ENCODE data around the gene SH3YL1. TPM values are rescaled to one million over a fixed set of nuclear protein-coding genes. Genes with fewer than 3 reads are reported as not detected.

The SH3YL1 gene
- total RNA-seq, 1 donor from 2014 or later = 55.5 TPM

- DNase-seq (ENCODE audit: extremely low spot score, unreplicated experiment) = no peak
- no peaks in the 10 kb centered on the region for H3K36me3 Mint-ChIP-seq (ENCODE audit: unreplicated experiment)
- peaks cover 5% of the 10 kb centered on the region for H3K9me3 Mint-ChIP-seq (ENCODE audit: unreplicated experiment)
- H3K27me3 Mint-ChIP-seq (ENCODE audit: unreplicated experiment) = peaks cover 2% of the 10 kb centered on the region
- H3K27ac Mint-ChIP-seq (ENCODE audit: unreplicated experiment) = no peak overlapping the region
- H3K4me3 Mint-ChIP-seq (ENCODE audit: unreplicated experiment) = no peak overlapping the region
- H3K4me1 Mint-ChIP-seq (ENCODE audit: unreplicated experiment) = peaks cover 6% of the 10 kb centered on the region
- TF ChIP-seq CTCF (IDR thresholded peaks at IDR 0.05) = no peak
These were observed 62.0 kb downstream of the SH3YL1 start for GRCh38 chr2:201648-202433.

- H3K4me3 Mint-ChIP-seq (ENCODE audit: unreplicated experiment) = no peak overlapping the region
- TF ChIP-seq CTCF (IDR thresholded peaks at IDR 0.05) = no peak
- peaks cover 2% of the 10 kb centered on the region for H3K27me3 Mint-ChIP-seq (ENCODE audit: unreplicated experiment)
- no peaks in the 10 kb centered on the region for H3K36me3 Mint-ChIP-seq (ENCODE audit: unreplicated experiment)
- H3K27ac Mint-ChIP-seq (ENCODE audit: unreplicated experiment) = no peak overlapping the region
- no peaks in the 10 kb centered on the region for H3K9me3 Mint-ChIP-seq (ENCODE audit: unreplicated experiment)
- no peak for DNase-seq (ENCODE audit: extremely low spot score, unreplicated experiment)
- peaks cover 10% of the 10 kb centered on the region for H3K4me1 Mint-ChIP-seq (ENCODE audit: unreplicated experiment)
These were observed 64.5 kb downstream of the SH3YL1 start for GRCh38 chr2:199041-199966.

GRCh38 chr2:196406-196805, 67.4 kb downstream of the SH3YL1 start:
- peaks cover 17% of the 10 kb centered on the region for H3K4me1 Mint-ChIP-seq (ENCODE audit: unreplicated experiment)

GRCh38 chr2:195932-196331, 67.9 kb downstream of the SH3YL1 start:
- peaks cover 17% of the 10 kb centered on the region for H3K4me1 Mint-ChIP-seq (ENCODE audit: unreplicated experiment)
- H3K4me3 Mint-ChIP-seq (ENCODE audit: unreplicated experiment) = no peak overlapping the region
- no peaks in the 10 kb centered on the region for H3K27me3 Mint-ChIP-seq (ENCODE audit: unreplicated experiment)
- H3K36me3 Mint-ChIP-seq (ENCODE audit: unreplicated experiment) = no peaks in the 10 kb centered on the region
- no peak overlapping the region for H3K27ac Mint-ChIP-seq (ENCODE audit: unreplicated experiment)
- H3K9me3 Mint-ChIP-seq (ENCODE audit: unreplicated experiment) = no peaks in the 10 kb centered on the region
- no peak for DNase-seq (ENCODE audit: extremely low spot score, unreplicated experiment)
- TF ChIP-seq CTCF (IDR thresholded peaks at IDR 0.05) = no peak

More at GRCh38 chr2:196406-196805, 67.4 kb downstream of the SH3YL1 start:
- DNase-seq (ENCODE audit: extremely low spot score, unreplicated experiment) = no peak
- no peaks in the 10 kb centered on the region for H3K27me3 Mint-ChIP-seq (ENCODE audit: unreplicated experiment)
- H3K27ac Mint-ChIP-seq (ENCODE audit: unreplicated experiment) = no peak overlapping the region
- no peak overlapping the region for H3K4me3 Mint-ChIP-seq (ENCODE audit: unreplicated experiment)
- TF ChIP-seq CTCF (IDR thresholded peaks at IDR 0.05) = no peak
- no peaks in the 10 kb centered on the region for H3K9me3 Mint-ChIP-seq (ENCODE audit: unreplicated experiment)
- no peaks in the 10 kb centered on the region for H3K36me3 Mint-ChIP-seq (ENCODE audit: unreplicated experiment)
